Measurements from ENCODE around the gene PRKG1. TPM values are rescaled to one million over a fixed set of nuclear protein-coding genes. Genes with fewer than 3 reads are reported as not detected.

PRKG1 gene
- total and polyA plus RNA-seq, 2 of the 8 experiments (the other 6 are each of a cell fraction or from before 2014, with no cell fraction given): 4.2 to 15.2 TPM

- Histone ChIP-seq H3K56ac (replicated peaks; ENCODE audit: insufficient read length, low read depth, low read length) (no peak overlapping the region), H3K9me3 (ENCODE audit: insufficient read depth in 2 of 2, low read depth in 1 of 2, low read length in 1 of 2) (no peaks in the 10 kb centered on the region), H4K20me1 (replicated peaks in 1 of 2; ENCODE audit: control insufficient read depth in 1 of 2, insufficient read depth in 2 of 2, low read length in 2 of 2) (no peaks in the 10 kb centered on the region), H3K4me3 (ENCODE audit: extremely low read depth in 1 of 4, insufficient read depth in 2 of 4, low read depth in 3 of 4, low read length in 4 of 4) (no peak overlapping the region), H3K14ac (ENCODE audit: insufficient read length) (no peak overlapping the region), H3K4me1 (replicated peaks in 1 of 4; ENCODE audit: control insufficient read depth in 3 of 4, insufficient read depth in 4 of 4, low read length in 3 of 4) (peaks cover 0 to 4% (median 1%) of the 10 kb centered on the region in 4 experiments; a peak in 1 of 7 replicates), H2AFZ (ENCODE audit: low read length) (no peak overlapping the region), H3K4ac (replicated peaks; ENCODE audit: insufficient read length, low read depth, low read length) (no peak overlapping the region), H2BK12ac (ENCODE audit: low read depth, low read length) (no peak overlapping the region), H4K91ac (replicated peaks; ENCODE audit: insufficient read length, low read length) (no peak overlapping the region), H3K23ac (ENCODE audit: insufficient read length) (no peak overlapping the region), H3K4me2 (ENCODE audit: insufficient read depth in 1 of 2, low read depth in 2 of 2, low read length in 2 of 2) (no peak overlapping the region), H4K5ac (ENCODE audit: insufficient read length, low read depth, low read length) (no peak overlapping the region), H3K36me3 (ENCODE audit: control insufficient read depth in 2 of 4, insufficient read depth in 4 of 4, low read length in 3 of 4) (no peaks in the 10 kb centered on the region), H3K27ac (ENCODE audit: low read depth, low read length) (no peak overlapping the region), H3K79me1 (ENCODE audit: low read depth, low read length) (no peaks in the 10 kb centered on the region), H3K23me2 (ENCODE audit: low read depth, low read length) (no peaks in the 10 kb centered on the region), H2BK5ac (ENCODE audit: low read depth, low read length) (no peak overlapping the region), H3K9ac (replicated peaks in 1 of 4; ENCODE audit: extremely low read depth in 1 of 4, low read depth in 3 of 4, low read length in 3 of 4) (no peak overlapping the region), H2BK120ac (replicated peaks; ENCODE audit: low read depth, low read length) (no peak overlapping the region), H3K18ac (ENCODE audit: extremely low read depth, low read length) (no peak overlapping the region), H4K8ac (ENCODE audit: extremely low read depth, insufficient read depth, low read length) (no peak overlapping the region), H3K79me2 (ENCODE audit: control insufficient read depth in 1 of 2, insufficient read depth in 2 of 2, low read length in 2 of 2) (no peaks in the 10 kb centered on the region), H2BK15ac (ENCODE audit: low read length) (no peak overlapping the region), H2BK20ac (ENCODE audit: low read length) (no peak overlapping the region), H2AK5ac (ENCODE audit: low read depth, low read length) (no peak overlapping the region), H3K27me3 (replicated peaks in 1 of 4; ENCODE audit: control insufficient read depth in 3 of 4, extremely low read depth in 1 of 4, insufficient read depth in 3 of 4, low read length in 3 of 4) (no peaks in the 10 kb centered on the region)
- CTCF ChIA-PET (ENCODE audit: partially characterized antibody): interaction anchor here (0.7 to 1.2 kb wide), 4 partner anchors 13 to 975 kb away, joined by 3 to 5 read pairs (median 3); no protein-coding TSS in a partner anchor
- POLR2A ChIA-PET (ENCODE audit: partially characterized antibody): no interaction called here
- DNase-seq (ENCODE audit: low read depth in 1 of 2, low spot score in 2 of 2): no peak
- FAIRE-seq: no peak
- TF ChIP-seq HDAC2 (IDR thresholded peaks at IDR 0.05; ENCODE audit: borderline replicate concordance in 1 of 2, low read depth in 2 of 2, low read length in 2 of 2): no peak
- TF ChIP-seq SUZ12 (IDR thresholded peaks at IDR 0.05; ENCODE audit: low read length): no peak
- no peak for TF ChIP-seq TAF7 (optimal IDR thresholded peaks at IDR 0.05; ENCODE audit: borderline replicate concordance, low read depth, low read length)
- no peak for TF ChIP-seq SRF (IDR thresholded peaks at IDR 0.05; ENCODE audit: low read depth, low read length)
- TF ChIP-seq CREB1 (IDR thresholded peaks at IDR 0.05): no peak
- no peak for TF ChIP-seq GTF2F1 (IDR thresholded peaks at IDR 0.05; ENCODE audit: borderline replicate concordance, low read depth, low read length)
- TF ChIP-seq POU5F1 (IDR thresholded peaks at IDR 0.05; ENCODE audit: low read depth, low read length): no peak
- TF ChIP-seq TBP (IDR thresholded peaks at IDR 0.05; ENCODE audit: low read depth, low read length): no peak
- no peak for TF ChIP-seq ZNF274 (IDR thresholded peaks at IDR 0.05; ENCODE audit: borderline replicate concordance, extremely low read depth, low read length)
- TF ChIP-seq RAD21 (IDR thresholded peaks at IDR 0.05 in 1 of 2, conservative IDR thresholded peaks at IDR 0.05 in 1 of 2; ENCODE audit: low read depth in 2 of 2, low read length in 2 of 2): no peak
- TF ChIP-seq, protein P1, sequence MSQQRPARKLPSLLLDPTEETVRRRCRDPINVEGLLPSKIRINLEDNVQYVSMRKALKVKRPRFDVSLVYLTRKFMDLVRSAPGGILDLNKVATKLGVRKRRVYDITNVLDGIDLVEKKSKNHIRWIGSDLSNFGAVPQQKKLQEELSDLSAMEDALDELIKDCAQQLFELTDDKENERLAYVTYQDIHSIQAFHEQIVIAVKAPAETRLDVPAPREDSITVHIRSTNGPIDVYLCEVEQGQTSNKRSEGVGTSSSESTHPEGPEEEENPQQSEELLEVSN (IDR thresholded peaks at IDR 0.05): no peak
- no peak for TF ChIP-seq CHD2 (IDR thresholded peaks at IDR 0.05; ENCODE audit: low read length)
- TF ChIP-seq MAFK (IDR thresholded peaks at IDR 0.05; ENCODE audit: low read depth, low read length): no peak
- no peak for TF ChIP-seq EZH2 (IDR thresholded peaks at IDR 0.05; ENCODE audit: low read depth, low read length, severe bottlenecking)
- TF ChIP-seq CHD1 (IDR thresholded peaks at IDR 0.05; ENCODE audit: low read depth, low read length): no peak
Measured at GRCh38 chr10:51028420-51028819, 45.9 kb upstream of the PRKG1 start.

Measured in H1 (cell line).